GM21786 (cell line): Measurements from ENCODE around the gene IMMP2L.

Experiments used
- ATAC-seq: cut with Tn5 transposase; IDR thresholded peaks from one replicate; pipeline ENCODE4 v1.9.1; 2021; ENCODE audit not compliant: unreplicated experiment

IMMP2L gene

GRCh38 chr7:111173990-111174389 lies 388.3 kb downstream of the IMMP2L start:
- peak; percentile 71 for ATAC-seq

GRCh38 chr7:111173528-111173927 lies 388.8 kb downstream of the IMMP2L start:
- no peak for ATAC-seq

DNA sequence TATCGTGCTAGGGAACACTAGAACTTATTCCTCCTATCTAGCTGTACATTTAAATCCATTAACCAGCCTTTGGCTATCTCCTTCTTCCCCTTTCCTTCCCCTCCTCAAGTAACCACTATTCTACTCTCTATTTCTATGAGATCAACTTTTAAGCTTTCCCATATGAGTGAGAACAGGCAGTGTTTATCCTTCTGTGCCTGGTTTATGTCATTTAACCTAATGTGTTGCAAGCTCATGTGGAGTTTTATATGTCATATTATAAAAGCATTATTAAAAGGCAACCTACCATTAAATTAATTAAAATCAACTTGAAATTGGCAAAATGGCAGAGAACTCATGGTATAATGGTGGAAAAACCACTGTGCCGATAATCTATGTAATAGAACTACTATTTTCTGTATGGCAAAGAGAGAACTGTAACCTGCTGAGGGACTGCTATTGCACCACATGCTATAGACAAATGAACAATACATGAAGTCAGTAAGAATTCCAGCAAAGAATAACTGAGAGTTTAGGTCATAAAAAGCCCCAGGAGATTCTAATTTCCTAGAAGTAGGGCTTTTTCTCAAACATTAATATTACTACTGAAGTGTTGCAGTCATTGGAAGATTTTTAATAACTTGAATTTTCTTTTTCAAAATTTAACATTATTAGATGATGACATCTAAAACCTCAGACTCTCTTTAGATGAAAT lies 389.6 kb downstream of the IMMP2L start:
- ATAC-seq = no peak

DNA sequence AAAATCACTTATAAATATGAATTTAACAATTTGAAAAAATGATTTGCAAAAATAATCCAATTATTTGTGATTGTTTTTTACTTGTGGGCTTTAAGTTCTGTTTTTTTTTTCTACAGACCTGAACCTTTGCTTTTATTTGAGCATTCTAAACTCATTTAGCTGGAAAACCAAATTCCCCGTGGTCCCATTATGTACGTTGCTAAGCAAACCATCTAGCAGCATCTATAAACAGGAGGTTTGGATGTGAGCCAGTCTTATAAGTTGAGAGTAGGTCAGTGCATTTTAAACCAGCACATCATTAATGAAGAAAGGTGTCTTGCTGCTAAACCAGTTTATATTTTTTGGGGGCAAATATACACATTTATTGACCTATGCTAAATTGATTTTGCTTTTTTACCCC lies 394.1 kb downstream of the IMMP2L start:
- ATAC-seq = no peak

DNA sequence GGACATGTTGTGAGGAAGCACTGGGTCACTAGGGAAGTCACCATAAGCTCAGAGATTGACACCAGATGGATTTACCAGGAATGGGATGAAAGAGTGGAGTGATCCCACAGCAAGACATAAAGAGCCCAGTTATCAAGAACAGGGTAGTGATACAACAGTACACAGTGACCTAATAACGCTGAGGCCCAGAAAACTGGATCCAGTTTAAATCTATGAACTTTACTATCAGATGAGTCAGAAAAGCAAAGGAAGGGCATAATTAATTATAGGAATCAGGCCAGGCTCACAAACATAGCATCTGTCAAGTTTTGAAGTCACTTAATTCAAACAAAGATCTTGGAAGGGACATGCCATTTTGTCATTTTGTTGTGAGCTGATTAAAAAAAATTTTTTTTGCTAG lies 397.9 kb downstream of the IMMP2L start:
- no peak for ATAC-seq

DNA sequence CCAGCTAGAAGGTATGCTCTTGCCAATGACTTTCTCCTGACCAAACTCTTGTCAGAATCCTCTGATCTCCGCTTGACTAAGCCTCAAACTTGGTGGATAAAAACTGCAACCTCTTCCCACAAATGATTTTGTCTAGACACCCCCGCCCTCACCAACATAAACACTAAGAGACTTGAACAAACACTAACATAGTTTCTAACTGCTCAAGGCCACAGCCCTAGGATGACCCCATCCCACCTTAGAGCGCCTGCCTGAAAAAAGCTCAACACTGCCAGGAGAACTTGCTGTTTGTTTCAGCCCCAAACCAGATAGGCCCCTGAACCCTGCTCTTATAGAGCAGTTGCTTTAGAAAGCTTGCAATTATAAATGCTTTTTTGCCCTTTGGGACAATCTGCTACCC lies 399.6 kb downstream of the IMMP2L start:
- ATAC-seq = no peak

- no peak for ATAC-seq
Measured at GRCh38 chr7:111160297-111160696, 402.0 kb downstream of the IMMP2L start.

GRCh38 chr7:111159426-111159825 lies 402.9 kb downstream of the IMMP2L start:
- ATAC-seq = no peak

- ATAC-seq = no peak
Measured at GRCh38 chr7:111150709-111151108, 411.6 kb downstream of the IMMP2L start.

- ATAC-seq = peak; percentile 71
Measured at GRCh38 chr7:111147708-111148533, 414.4 kb downstream of the IMMP2L start.

GRCh38 chr7:111146136-111146535 lies 416.2 kb downstream of the IMMP2L start:
- ATAC-seq = no peak

- no peak for ATAC-seq
Measured at GRCh38 chr7:111145472-111145871, 416.8 kb downstream of the IMMP2L start.

DNA sequence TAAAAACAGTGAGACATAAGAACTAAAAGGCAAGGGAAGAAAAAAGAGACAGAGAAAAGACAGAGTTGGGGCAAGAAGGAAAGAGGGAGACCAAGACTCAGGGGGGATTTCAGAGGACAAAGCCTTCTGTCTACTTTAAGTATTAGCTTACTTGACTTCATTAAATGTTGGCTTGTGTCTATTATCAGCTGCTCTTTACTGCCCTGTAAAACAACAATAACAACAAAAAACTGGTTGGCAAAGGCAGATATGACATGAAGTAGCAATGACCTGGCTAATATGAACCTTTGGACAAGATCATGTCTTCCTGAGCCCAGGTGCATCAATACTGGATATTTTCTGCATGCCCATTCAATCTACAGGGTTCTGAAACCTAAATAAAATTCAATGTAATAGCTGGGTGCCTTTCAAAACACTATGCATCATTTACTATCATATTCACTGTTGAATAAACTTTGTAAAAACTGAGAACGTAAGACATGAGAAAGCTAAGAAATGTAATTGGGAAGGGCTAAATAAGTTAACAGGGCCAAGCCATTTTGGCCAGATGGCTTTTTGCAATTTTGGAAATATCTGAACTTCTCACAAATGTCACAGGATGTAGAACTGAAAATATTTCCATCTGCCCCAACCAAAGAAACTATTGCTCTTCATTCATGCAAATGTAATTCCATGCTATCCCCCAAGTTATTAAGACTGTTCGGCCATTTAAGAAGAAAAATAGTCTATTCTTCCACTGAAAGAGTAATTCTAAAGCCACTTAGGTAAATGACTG lies 422.0 kb downstream of the IMMP2L start:
- no peak for ATAC-seq

- no peak for ATAC-seq
Measured at GRCh38 chr7:111138586-111138985, 423.7 kb downstream of the IMMP2L start.

- peak; percentile 97 for ATAC-seq
Measured at GRCh38 chr7:111138193-111138569, 424.1 kb downstream of the IMMP2L start.

GRCh38 chr7:111137296-111138192 lies 424.7 kb downstream of the IMMP2L start:
- ATAC-seq = peak; percentile 80

GRCh38 chr7:111132833-111133232 lies 429.5 kb downstream of the IMMP2L start:
- no peak for ATAC-seq

DNA sequence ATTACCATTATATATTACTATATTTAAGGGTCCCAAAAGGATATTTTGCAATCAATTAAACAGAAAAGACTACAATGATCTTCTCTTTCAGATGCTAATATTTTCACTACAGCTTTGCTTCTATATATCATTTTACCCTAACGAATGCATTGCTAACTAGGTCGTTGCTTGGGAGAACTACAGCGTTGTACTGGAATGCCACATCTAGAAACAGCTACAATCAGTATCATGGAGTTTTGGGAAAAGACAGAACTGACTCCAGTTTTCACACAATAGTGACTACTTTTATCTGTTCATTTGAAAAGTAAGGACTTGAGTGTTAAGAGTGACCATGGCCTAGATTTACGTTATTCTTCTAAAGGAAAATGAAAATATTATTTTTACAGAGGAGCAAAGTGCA lies 432.9 kb downstream of the IMMP2L start:
- ATAC-seq = no peak

GRCh38 chr7:111126987-111127386 lies 435.3 kb downstream of the IMMP2L start:
- no peak for ATAC-seq

- no peak for ATAC-seq
Measured at GRCh38 chr7:111115966-111116365, 446.3 kb downstream of the IMMP2L start.
